ENCODE measurements around the gene CCNI. TPM values are rescaled to one million over a fixed set of nuclear protein-coding genes. Genes with fewer than 3 reads are reported as not detected.

Gene CCNI
- total and polyA plus RNA-seq, 2 of the 13 experiments (the other 11 are each of a cell fraction or from before 2014, with no cell fraction given): 43.5 to 122 TPM

DNA sequence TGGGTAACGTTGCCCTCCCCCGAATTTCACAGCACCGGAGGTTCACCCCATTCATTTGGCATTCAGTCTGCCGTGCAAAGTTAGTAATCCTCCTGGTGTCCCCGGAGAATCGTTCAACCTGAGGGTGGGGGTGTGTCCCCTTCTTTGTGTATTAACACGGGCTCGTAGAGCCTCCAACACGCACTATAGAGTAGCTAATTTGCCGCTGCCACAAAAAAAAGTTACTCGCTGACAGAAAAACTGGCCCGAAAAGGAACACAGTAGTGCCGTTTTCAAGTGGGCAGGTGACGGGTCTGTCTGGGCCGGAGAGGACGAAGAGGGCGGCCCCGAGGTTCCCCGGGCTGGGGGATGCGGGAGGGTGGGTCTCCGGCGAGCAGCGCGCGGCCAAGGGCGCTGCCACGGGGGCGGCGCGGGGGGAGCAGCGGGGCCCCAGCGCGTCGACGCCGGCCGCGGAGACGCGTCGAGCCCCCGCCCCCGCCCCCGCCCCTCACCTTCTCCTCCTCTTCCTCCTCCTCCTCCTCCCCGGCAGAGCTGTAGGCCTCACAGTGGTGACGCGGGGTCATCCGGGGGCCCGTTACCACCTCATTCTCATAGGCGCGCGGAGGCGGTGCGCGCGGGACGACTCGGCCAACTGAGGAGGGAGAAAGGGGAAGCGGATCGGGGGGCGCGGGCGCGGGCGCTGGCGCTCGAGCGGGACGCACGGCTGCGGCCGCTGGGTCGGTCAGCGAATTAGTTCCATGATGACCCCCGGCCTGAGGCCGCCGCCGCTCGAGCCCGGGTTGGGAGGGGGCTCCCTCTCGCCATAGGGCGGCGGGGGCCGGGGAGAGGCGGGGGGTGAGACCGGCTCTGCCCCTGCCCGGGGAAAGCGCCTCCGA, 571 bp downstream of the CCNI start:
- peaks cover 38% of the 10 kb centered on the region for H4K20me1 ChIP-seq (ENCODE audit: insufficient read depth, low read length)
- no TSS peak for BruUV-seq (replicated peaks)
- H3K4me3 ChIP-seq (replicated peaks in 1 of 3; ENCODE audit: insufficient read depth in 1 of 3, low read depth in 2 of 3, low read length in 3 of 3): peak overlapping the region; percentile 76 to 86 (median 86)
- peaks cover 27% of the 10 kb centered on the region for H3K4me1 ChIP-seq (ENCODE audit: insufficient read depth, low read length)
- peak; percentile 85 for ATAC-seq
- no peaks in the 10 kb centered on the region for H3K9me3 ChIP-seq (ENCODE audit: low read length)
- no peaks in the 10 kb centered on the region for H3K27me3 ChIP-seq (ENCODE audit: control insufficient read depth in 1 of 2, insufficient read depth in 2 of 2, low read length in 2 of 2)
- H3K36me3 ChIP-seq (replicated peaks in 1 of 2; ENCODE audit: control insufficient read depth in 1 of 2, insufficient read depth in 2 of 2, low read length in 2 of 2): peaks cover 0 to 2% of the 10 kb centered on the region in 2 experiments; a peak in 1 of 5 replicates
- ChIA-PET CTCF (ENCODE audit: low intra/inter-chr PET ratio, low total read pairs) (no interaction called here), POLR2A (interaction anchor here (1.0 to 3.5 kb wide), 2 partner anchors 81 to 126 kb away, joined by 3 to 8 read pairs; partner anchors contain the start of genes CCNG2 and SEPTIN11)
- no peak for FAIRE-seq
- in situ Hi-C loops (cut with HindIII; ENCODE audit: extremely low pct_ligation_motif_present, low pct_unique_long_range_greater_than_20kb): loop anchor here (5.0 kb wide), 1 partner anchor 82 kb away; the partner anchor contains the start of gene CCNG2
- H3K9ac ChIP-seq (ENCODE audit: insufficient read depth, low read depth, low read length): peak overlapping the region; percentile 98
- peak; percentile 70 for DNase-seq (ENCODE audit: low spot score)
- intact Hi-C loops (cut with micrococcal nuclease; ENCODE audit: unreplicated experiment): no loop called here
- peak overlapping the region; percentile 69 for H3K4me2 ChIP-seq (ENCODE audit: low read depth, low read length)
- WGBS (ENCODE audit: low lambda C conversion rate): 1% methylated on average over 52 of the region's 89 CpGs
- peak overlapping the region; percentile 95 for H3K27ac ChIP-seq (ENCODE audit: extremely low read length, insufficient read depth, low read length)
- no peak overlapping the region for H2AFZ ChIP-seq (ENCODE audit: low read length)
- H3K79me2 ChIP-seq (ENCODE audit: insufficient read depth, low read length): peaks cover 49% of the 10 kb centered on the region
- peak; percentile 21; the same call in 1 of the 2 replicates for TF ChIP-seq POLR2G (IDR thresholded peaks at IDR 0.05; ENCODE audit: low read depth, low read length)
- TF ChIP-seq KDM5A (IDR thresholded peaks at IDR 0.05; ENCODE audit: borderline replicate concordance, low read length): 0 out of 2 replicates have a peak, but pooled peaks have one; percentile 36
- TF ChIP-seq NONO (IDR thresholded peaks at IDR 0.05): no peak
- no peak for TF ChIP-seq NONO (CRISPR knock-in tag; conservative IDR thresholded peaks at IDR 0.05)
- TF ChIP-seq ASH2L (IDR thresholded peaks at IDR 0.05; ENCODE audit: insufficient read length, low read depth, low read length): peak; percentile 39
- TF ChIP-seq SOX13 (IDR thresholded peaks at IDR 0.05): no peak
- TF ChIP-seq SOX13 (CRISPR knock-in tag; conservative IDR thresholded peaks at IDR 0.05 in 1 of 2, IDR thresholded peaks at IDR 0.05 in 1 of 2): no peak
- TF ChIP-seq RBFOX2 (IDR thresholded peaks at IDR 0.05; ENCODE audit: low read depth, low read length): peak; percentile 85
- peak; percentile 20 for TF ChIP-seq YY1 (IDR thresholded peaks at IDR 0.05; ENCODE audit: insufficient read depth, insufficient replicate concordance, low read depth, low read length)
- no peak for TF ChIP-seq TARDBP (CRISPR knock-in tag; IDR thresholded peaks at IDR 0.05)
- 0 out of 2 replicates have a peak, but pooled peaks have one; percentile 11 for TF ChIP-seq HOXA3 (CRISPR knock-in tag; IDR thresholded peaks at IDR 0.05)
- TF ChIP-seq, protein P1, sequence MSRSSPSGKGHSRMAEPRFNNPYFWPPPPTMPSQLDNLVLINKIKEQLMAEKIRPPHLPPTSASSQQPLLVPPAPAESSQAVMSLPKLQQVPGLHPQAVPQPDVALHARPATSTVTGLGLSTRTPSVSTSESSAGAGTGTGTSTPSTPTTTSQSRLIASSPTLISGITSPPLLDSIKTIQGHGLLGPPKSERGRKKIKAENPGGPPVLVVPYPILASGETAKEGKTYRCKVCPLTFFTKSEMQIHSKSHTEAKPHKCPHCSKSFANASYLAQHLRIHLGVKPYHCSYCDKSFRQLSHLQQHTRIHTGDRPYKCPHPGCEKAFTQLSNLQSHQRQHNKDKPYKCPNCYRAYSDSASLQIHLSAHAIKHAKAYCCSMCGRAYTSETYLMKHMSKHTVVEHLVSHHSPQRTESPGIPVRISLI (CRISPR knock-in tag; IDR thresholded peaks at IDR 0.05; ENCODE audit: borderline replicate concordance): 0 out of 2 replicates have a peak, but pooled peaks have one; percentile 2
- no peak for TF ChIP-seq SUZ12 (IDR thresholded peaks at IDR 0.05; ENCODE audit: low read depth, low read length)
- TF ChIP-seq, protein P2, sequence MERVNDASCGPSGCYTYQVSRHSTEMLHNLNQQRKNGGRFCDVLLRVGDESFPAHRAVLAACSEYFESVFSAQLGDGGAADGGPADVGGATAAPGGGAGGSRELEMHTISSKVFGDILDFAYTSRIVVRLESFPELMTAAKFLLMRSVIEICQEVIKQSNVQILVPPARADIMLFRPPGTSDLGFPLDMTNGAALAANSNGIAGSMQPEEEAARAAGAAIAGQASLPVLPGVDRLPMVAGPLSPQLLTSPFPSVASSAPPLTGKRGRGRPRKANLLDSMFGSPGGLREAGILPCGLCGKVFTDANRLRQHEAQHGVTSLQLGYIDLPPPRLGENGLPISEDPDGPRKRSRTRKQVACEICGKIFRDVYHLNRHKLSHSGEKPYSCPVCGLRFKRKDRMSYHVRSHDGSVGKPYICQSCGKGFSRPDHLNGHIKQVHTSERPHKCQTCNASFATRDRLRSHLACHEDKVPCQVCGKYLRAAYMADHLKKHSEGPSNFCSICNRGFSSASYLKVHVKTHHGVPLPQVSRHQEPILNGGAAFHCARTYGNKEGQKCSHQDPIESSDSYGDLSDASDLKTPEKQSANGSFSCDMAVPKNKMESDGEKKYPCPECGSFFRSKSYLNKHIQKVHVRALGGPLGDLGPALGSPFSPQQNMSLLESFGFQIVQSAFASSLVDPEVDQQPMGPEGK (CRISPR knock-in tag; IDR thresholded peaks at IDR 0.05): peak; percentile 87
- TF ChIP-seq ZNF432 (CRISPR knock-in tag; IDR thresholded peaks at IDR 0.05; ENCODE audit: borderline replicate concordance): no peak
- TF ChIP-seq, protein P3, sequence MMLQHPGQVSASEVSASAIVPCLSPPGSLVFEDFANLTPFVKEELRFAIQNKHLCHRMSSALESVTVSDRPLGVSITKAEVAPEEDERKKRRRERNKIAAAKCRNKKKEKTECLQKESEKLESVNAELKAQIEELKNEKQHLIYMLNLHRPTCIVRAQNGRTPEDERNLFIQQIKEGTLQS (CRISPR knock-in tag; IDR thresholded peaks at IDR 0.05): no peak; the same call in 1 of the 2 replicates
